Esophagus (tissue), 2 donors: ENCODE measurements around the gene GULP1. TPM values are rescaled to one million over a fixed set of nuclear protein-coding genes. Genes with fewer than 3 reads are reported as not detected.

Experiments used
- H3K27ac ChIP-seq, 2 donors: one replicate each; pipeline ENCODE4 v1.5.1; 2013; ENCODE audit warnings: low read depth in 2 of 2, mild to moderate bottlenecking in 2 of 2, inconsistent platforms in 1 of 2, low read length in 1 of 2, moderate library complexity in 1 of 2
- H3K27me3 ChIP-seq, 2 donors: one replicate each; pipeline ENCODE4 v1.6.1; 2013; ENCODE audit warnings: low read length in 2 of 2, control low read depth in 1 of 2, mild to moderate bottlenecking in 1 of 2; ENCODE audit not compliant: insufficient read depth in 2 of 2, control insufficient read depth in 1 of 2
- H3K36me3 ChIP-seq, 2 donors: one replicate each; pipeline ENCODE4 v1.6.1; 2013; ENCODE audit warnings: low read length in 1 of 2; ENCODE audit not compliant: control insufficient read depth in 2 of 2, insufficient read depth in 2 of 2
- H3K4me1 ChIP-seq, 2 donors: one replicate each; pipeline ENCODE4 v1.6.1; 2013; ENCODE audit warnings: low read length in 1 of 2; ENCODE audit not compliant: control insufficient read depth in 2 of 2, insufficient read depth in 2 of 2
- H3K4me3 ChIP-seq, 2 donors: one replicate each; pipeline ENCODE4 v1.5.1; 2013; ENCODE audit warnings: low read length in 2 of 2, mild to moderate bottlenecking in 2 of 2, low read depth in 1 of 2, moderate library complexity in 1 of 2
- H3K9me3 ChIP-seq, 2 donors: one replicate each; pipeline ENCODE4 v1.6.1; 2013; ENCODE audit warnings: mild to moderate bottlenecking in 2 of 2, low read depth in 1 of 2, low read length in 1 of 2, moderate library complexity in 1 of 2; ENCODE audit not compliant: control insufficient read depth in 2 of 2, insufficient read depth in 1 of 2
- WGBS, 2 donors: extraction: QIAGEN DNeasy Blood & Tissue Kit; methylation state at CpG; one replicate each; pipeline ENCODE4 v1.1.7; 2013; 5-methylcytosine and 5-hydroxymethylcytosine counted together
- polyA plus RNA-seq, 2 donors: library from polyadenylated mRNA; stranded (reverse); fragments of 200-250 nt; gene quantifications; one replicate each; pipeline ENCODE4 v1.2.3, GENCODE V29; 2013
- donor health status: healthy with polysubstance abuse.
- donor health status: Bipolar disorder and iron deficiency.

Gene GULP1
- polyA plus RNA-seq, 2 donors, result 5.5 to 10.5 TPM

GRCh38 chr2:188349019-188349418, 57.3 kb downstream of the GULP1 start:
- WGBS, 2 donors, result 69 to 71% methylated on average over 1 of the region's 1 CpG
- no peaks in the 10 kb centered on the region for H3K9me3 ChIP-seq
- no peaks in the 10 kb centered on the region for H3K4me1 ChIP-seq
- H3K27ac ChIP-seq, result no peak overlapping the region
- H3K27me3 ChIP-seq, result no peaks in the 10 kb centered on the region
- H3K4me3 ChIP-seq, result no peak overlapping the region
- H3K36me3 ChIP-seq, result no peaks in the 10 kb centered on the region

GRCh38 chr2:188353282-188353681, 61.6 kb downstream of the GULP1 start:
- WGBS, 2 donors, result 87 to 96% methylated on average over 5 of the region's 5 CpGs
- no peak overlapping the region for H3K4me3 ChIP-seq
- H3K9me3 ChIP-seq, result no peaks in the 10 kb centered on the region
- H3K36me3 ChIP-seq, result no peaks in the 10 kb centered on the region
- H3K27ac ChIP-seq, result no peak overlapping the region
- no peaks in the 10 kb centered on the region for H3K27me3 ChIP-seq
- H3K4me1 ChIP-seq, result no peaks in the 10 kb centered on the region

DNA sequence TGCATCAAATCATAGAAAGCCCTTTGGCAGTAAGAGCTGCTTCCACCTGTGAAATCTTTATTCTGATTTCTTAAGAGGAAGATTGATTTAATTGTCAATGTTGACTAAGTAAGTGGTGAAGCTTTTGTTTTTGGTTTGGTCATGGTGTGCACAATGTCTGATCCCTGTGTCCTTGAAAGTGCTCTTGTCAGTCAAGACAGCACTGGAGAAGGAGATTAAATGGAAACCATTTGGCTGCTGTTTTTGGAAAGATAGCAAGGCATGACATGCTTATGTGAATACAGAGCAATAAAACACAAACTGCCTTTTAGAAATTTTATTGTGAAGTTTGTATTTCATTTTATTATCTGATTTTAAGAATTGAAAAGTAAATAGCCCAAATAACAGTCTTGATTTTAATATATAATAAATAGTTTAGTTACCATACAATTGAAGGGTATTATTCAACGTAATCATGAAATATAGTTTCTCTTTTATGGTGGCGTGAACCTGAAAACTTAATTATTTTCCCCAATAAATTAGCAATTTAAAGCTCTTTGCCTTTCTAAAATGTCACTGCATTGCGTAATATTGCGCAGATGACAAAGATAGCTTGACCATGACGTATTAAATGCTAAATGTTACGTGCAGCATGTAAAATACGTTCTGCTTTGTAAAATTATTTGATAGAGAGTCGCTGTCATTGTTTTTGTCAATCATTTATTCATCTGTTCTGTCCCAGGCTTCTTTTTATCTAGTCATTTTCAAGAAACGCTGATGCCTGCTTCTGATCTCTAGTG, 69.0 kb downstream of the GULP1 start:
- H3K9me3 ChIP-seq, result no peaks in the 10 kb centered on the region
- H3K4me1 ChIP-seq, result no peaks in the 10 kb centered on the region
- peaks cover 0 to 4% of the 10 kb centered on the region in 2 donors for H3K36me3 ChIP-seq
- no peaks in the 10 kb centered on the region for H3K27me3 ChIP-seq
- H3K4me3 ChIP-seq, result no peak overlapping the region
- WGBS, 2 donors, result 91 to 94% methylated on average over 9 of the region's 9 CpGs
- H3K27ac ChIP-seq, result no peak overlapping the region

DNA sequence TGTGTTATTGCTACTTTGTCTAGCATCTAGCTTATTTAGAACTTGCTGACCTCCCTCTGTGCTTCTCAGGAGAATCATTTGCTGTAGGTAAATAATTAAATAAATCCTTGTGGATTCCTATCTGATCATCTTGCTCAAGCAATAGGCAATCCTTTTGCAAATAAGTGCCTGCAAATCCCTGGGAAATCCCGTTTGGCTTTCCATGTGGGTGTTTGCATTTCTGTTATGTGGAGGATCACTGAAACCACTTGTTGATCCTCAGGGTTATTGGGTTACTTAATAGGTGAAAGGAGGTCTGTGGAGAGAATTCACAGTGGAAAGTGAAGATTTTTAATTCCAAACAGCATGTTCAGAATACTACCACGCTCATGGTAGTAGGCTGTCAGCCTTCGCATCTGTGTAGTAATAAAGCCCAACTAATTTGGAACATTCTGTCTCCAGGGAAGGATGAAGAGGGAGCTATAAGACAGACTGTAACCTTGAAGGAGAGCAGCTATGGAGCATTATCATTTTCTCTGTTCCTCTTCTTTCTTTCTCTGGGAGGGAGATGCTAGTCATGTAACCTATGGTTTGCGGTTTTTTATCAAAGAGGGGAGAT, 72.5 kb downstream of the GULP1 start:
- H3K36me3 ChIP-seq, result peaks cover 0 to 4% of the 10 kb centered on the region in 2 donors
- H3K27me3 ChIP-seq, result no peaks in the 10 kb centered on the region
- H3K4me3 ChIP-seq, result no peak overlapping the region
- no peaks in the 10 kb centered on the region for H3K4me1 ChIP-seq
- no peaks in the 10 kb centered on the region for H3K9me3 ChIP-seq
- H3K27ac ChIP-seq, result no peak overlapping the region
- WGBS, 2 donors, result 70 to 80% methylated on average over 4 of the region's 4 CpGs

GRCh38 chr2:188365058-188365641, 73.5 kb downstream of the GULP1 start:
- Histone ChIP-seq H3K36me3 (peaks cover 0 to 4% of the 10 kb centered on the region in 2 donors), H3K9me3 (no peaks in the 10 kb centered on the region), H3K4me1 (no peaks in the 10 kb centered on the region), H3K27ac (no peak overlapping the region), H3K27me3 (no peaks in the 10 kb centered on the region), H3K4me3 (no peak overlapping the region)

DNA sequence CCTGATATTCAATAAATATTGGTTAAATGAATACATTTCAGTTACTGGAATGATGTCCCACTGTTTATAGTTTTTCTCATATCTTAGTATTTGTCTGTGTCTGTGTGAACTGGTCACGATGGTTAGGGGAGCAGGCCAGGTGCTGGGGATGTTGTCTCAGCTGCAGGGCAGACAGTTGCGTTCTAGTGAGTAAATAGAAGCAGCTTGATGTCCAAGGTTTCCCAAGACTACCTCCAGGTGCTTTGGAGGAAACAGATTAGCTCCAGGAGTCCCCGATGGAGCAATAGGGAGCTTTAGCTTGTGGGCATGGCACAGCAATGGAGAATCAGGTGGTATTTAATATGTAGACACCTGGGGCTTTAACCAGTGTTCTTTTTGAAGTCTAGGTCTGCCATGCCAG, 75.5 kb downstream of the GULP1 start:
- H3K27ac ChIP-seq, result no peak overlapping the region
- H3K9me3 ChIP-seq, result no peaks in the 10 kb centered on the region
- H3K27me3 ChIP-seq, result no peaks in the 10 kb centered on the region
- 62 to 73% methylated on average over 3 of the region's 3 CpGs for WGBS, 2 donors
- no peak overlapping the region for H3K4me3 ChIP-seq
- H3K4me1 ChIP-seq, result no peaks in the 10 kb centered on the region
- H3K36me3 ChIP-seq, result peaks cover 0 to 4% of the 10 kb centered on the region in 2 donors

DNA sequence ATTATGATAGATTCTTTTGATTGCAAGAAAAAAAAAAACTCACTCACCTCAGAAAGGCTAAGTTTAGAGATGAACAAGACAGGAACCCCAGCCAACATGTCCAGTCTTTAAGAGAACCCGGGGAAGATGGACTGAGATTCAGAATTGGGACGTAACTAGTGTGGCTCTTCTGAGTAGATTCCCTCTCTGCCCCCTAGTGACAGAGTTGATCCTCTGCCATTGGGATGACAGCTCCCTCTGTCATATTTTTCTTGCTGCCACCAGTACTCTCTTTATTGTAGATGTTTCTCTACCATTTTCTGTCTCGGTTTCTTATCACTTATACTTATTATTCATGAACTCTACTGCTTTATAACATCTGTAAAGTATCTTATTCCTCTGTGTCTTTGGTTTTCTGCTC, 77.7 kb downstream of the GULP1 start:
- H3K27ac ChIP-seq, result no peak overlapping the region
- H3K36me3 ChIP-seq, result no peaks in the 10 kb centered on the region
- 17 to 43% methylated on average over 3 of the region's 3 CpGs for WGBS, 2 donors
- H3K9me3 ChIP-seq, result no peaks in the 10 kb centered on the region
- H3K27me3 ChIP-seq, result no peaks in the 10 kb centered on the region
- no peaks in the 10 kb centered on the region for H3K4me1 ChIP-seq
- no peak overlapping the region for H3K4me3 ChIP-seq

DNA sequence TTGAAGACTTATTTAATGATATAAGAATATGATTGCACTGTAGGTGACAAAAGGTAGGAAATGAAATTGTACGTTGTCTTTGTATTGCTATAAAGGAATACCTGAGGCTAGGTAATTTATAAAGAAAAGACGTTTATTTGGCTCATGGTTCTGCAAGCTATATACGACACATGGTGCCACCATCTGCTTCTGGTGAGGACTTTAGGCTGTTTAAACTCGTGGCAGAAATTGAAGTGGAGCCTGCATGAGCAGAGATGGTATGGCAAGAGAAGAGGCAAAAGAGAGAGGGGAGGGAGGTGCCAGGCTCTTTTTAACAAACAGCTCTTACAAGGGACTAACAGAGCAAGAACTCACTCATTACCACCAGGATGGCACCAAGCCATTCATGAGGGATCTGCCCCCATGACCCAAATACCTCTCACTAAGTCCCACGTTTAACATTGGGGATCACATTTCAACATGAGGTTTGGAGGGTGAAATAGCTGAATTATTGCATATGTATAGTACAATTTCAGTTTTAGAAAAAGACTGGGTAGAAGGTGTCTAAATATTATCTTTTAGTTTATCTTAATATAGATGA, 86.8 kb downstream of the GULP1 start:
- WGBS, 2 donors, result 64 to 72% methylated on average over 5 of the region's 5 CpGs
- Histone ChIP-seq H3K4me1 (no peaks in the 10 kb centered on the region), H3K4me3 (no peak overlapping the region), H3K27ac (no peak overlapping the region), H3K36me3 (no peaks in the 10 kb centered on the region), H3K27me3 (no peaks in the 10 kb centered on the region), H3K9me3 (no peaks in the 10 kb centered on the region)

DNA sequence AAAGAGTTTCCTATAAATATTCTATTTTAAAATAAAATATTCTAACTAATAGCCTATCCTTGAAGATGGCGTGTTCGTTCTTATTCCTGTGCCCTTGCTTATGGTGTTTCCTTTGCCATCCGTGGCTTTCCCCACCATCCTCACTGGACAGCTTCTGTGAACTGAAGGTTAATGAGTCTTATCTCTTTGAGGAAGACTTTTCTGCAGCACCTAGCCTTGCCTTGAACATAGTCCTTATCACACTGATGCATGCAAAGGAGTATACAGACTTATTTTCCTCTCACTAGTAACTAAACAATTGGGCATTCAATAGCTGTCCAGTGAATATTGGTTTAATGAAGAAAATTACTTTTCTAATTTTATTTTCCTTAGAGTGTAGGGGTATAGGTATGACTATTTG, 88.1 kb downstream of the GULP1 start:
- Histone ChIP-seq H3K4me1 (no peaks in the 10 kb centered on the region), H3K4me3 (no peak overlapping the region), H3K9me3 (no peaks in the 10 kb centered on the region), H3K27me3 (no peaks in the 10 kb centered on the region), H3K27ac (no peak overlapping the region), H3K36me3 (no peaks in the 10 kb centered on the region)
- 90 to 93% methylated on average over 3 of the region's 3 CpGs for WGBS, 2 donors
